Glutamatergic neuron (in vitro differentiated cells): ENCODE results near the gene FGF1. TPM values are rescaled to one million over a fixed set of nuclear protein-coding genes. Genes with fewer than 3 reads are reported as not detected.

Source experiments
- DNase-seq: peaks from one replicate; pipeline ENCODE4 v3.0.0; 2022
- H3K27ac Mint-ChIP-seq: one replicate; pipeline ENCODE4 v1.8.0; 2020; ENCODE audit warnings: mild to moderate bottlenecking, mixed read lengths, inconsistent platforms; ENCODE audit not compliant: unreplicated experiment
- H3K27me3 Mint-ChIP-seq: one replicate; pipeline ENCODE4 v1.8.0; 2020; ENCODE audit warnings: mild to moderate bottlenecking, moderate library complexity, mixed read lengths, inconsistent platforms; ENCODE audit not compliant: unreplicated experiment
- H3K36me3 Mint-ChIP-seq: one replicate; pipeline ENCODE4 v1.8.0; 2020; ENCODE audit warnings: mild to moderate bottlenecking, mixed read lengths, inconsistent platforms; ENCODE audit not compliant: unreplicated experiment
- H3K4me1 Mint-ChIP-seq: one replicate; pipeline ENCODE4 v1.8.0; 2020; ENCODE audit warnings: mild to moderate bottlenecking, low read depth, mixed read lengths, inconsistent platforms; ENCODE audit not compliant: unreplicated experiment
- H3K4me3 Mint-ChIP-seq: one replicate; pipeline ENCODE4 v1.8.0; 2020; ENCODE audit warnings: mild to moderate bottlenecking, mixed read lengths, inconsistent platforms; ENCODE audit not compliant: unreplicated experiment
- H3K9me3 Mint-ChIP-seq: one replicate; pipeline ENCODE4 v1.8.0; 2020; ENCODE audit warnings: mild to moderate bottlenecking, moderate library complexity, mixed read lengths, inconsistent platforms; ENCODE audit not compliant: unreplicated experiment
- CTCF ChIP-seq: fragments of 200-600 bp; sonication (generic); IDR thresholded peaks from one replicate; pipeline ENCODE4 v1.5.0; 2021; ENCODE audit not compliant: partially characterized antibody, unreplicated experiment
- total RNA-seq: library from RNA; stranded (reverse); fragmentation: NEBNext Ultra II Directional; extraction: Animal tissue kit (Norgen Biotek cat#: 25700); gene quantifications from one replicate; pipeline ENCODE4 v1.2.1, GENCODE V29; 2021; ENCODE audit not compliant: unreplicated experiment

The FGF1 gene
- total RNA-seq, 1 donor from 2014 or later: not detected

GRCh38 chr5:142683881-142684505, 1.9 kb downstream of the FGF1 start:
- peaks cover 38% of the 10 kb centered on the region for H3K4me1 Mint-ChIP-seq
- H3K9me3 Mint-ChIP-seq: peaks cover 6% of the 10 kb centered on the region
- no peak for TF ChIP-seq CTCF
- DNase-seq: no peak
- no peak overlapping the region for H3K27ac Mint-ChIP-seq
- peaks cover 3% of the 10 kb centered on the region for H3K27me3 Mint-ChIP-seq
- no peak overlapping the region for H3K4me3 Mint-ChIP-seq
- no peaks in the 10 kb centered on the region for H3K36me3 Mint-ChIP-seq

GRCh38 chr5:142683116-142683515, 2.8 kb downstream of the FGF1 start:
- Mint-ChIP-seq H3K9me3 (peaks cover 6% of the 10 kb centered on the region), H3K4me1 (peaks cover 29% of the 10 kb centered on the region), H3K36me3 (no peaks in the 10 kb centered on the region)

GRCh38 chr5:142680605-142681259, 5.2 kb downstream of the FGF1 start:
- H3K27ac Mint-ChIP-seq: no peak overlapping the region
- no peaks in the 10 kb centered on the region for H3K36me3 Mint-ChIP-seq
- H3K4me3 Mint-ChIP-seq: no peak overlapping the region
- H3K9me3 Mint-ChIP-seq: peaks cover 4% of the 10 kb centered on the region
- H3K4me1 Mint-ChIP-seq: peaks cover 11% of the 10 kb centered on the region
- peaks cover 3% of the 10 kb centered on the region for H3K27me3 Mint-ChIP-seq
- TF ChIP-seq CTCF: no peak
- DNase-seq: no peak

More at GRCh38 chr5:142683116-142683515, 2.8 kb downstream of the FGF1 start:
- Mint-ChIP-seq H3K27ac (no peak overlapping the region), H3K4me3 (no peak overlapping the region), H3K27me3 (peaks cover 3% of the 10 kb centered on the region)
- no peak for TF ChIP-seq CTCF
- no peak for DNase-seq

GRCh38 chr5:142679744-142680143, 6.1 kb downstream of the FGF1 start:
- Mint-ChIP-seq H3K4me1 (peaks cover 4% of the 10 kb centered on the region), H3K27me3 (peaks cover 3% of the 10 kb centered on the region), H3K36me3 (no peaks in the 10 kb centered on the region), H3K4me3 (no peak overlapping the region), H3K27ac (no peak overlapping the region), H3K9me3 (peaks cover 4% of the 10 kb centered on the region)
- no peak for TF ChIP-seq CTCF
- no peak for DNase-seq

GRCh38 chr5:142678529-142678928, 7.4 kb downstream of the FGF1 start:
- Mint-ChIP-seq H3K27ac (no peak overlapping the region), H3K4me1 (no peaks in the 10 kb centered on the region), H3K9me3 (peaks cover 4% of the 10 kb centered on the region), H3K4me3 (no peak overlapping the region), H3K36me3 (no peaks in the 10 kb centered on the region), H3K27me3 (peaks cover 2% of the 10 kb centered on the region)
- no peak for TF ChIP-seq CTCF
- no peak for DNase-seq
